HL-60/S4 treated with retinoic acid at 250 ng/mL for 4 days and 3 days (cell line): ENCODE data around the gene NARF.
"Not testable (repeated sequence)": the region's sequence is repeated elsewhere in the genome, so short reads cannot be mapped to it uniquely, and the experiment has no call there.

Experiments used
- in situ Hi-C: fragments of 300-500 bp; cut with MboI; formaldehyde crosslinking; loops from 2 replicates; pipeline ENCODE4 v1.7.0; 2022; ENCODE audit warnings: low sequenced_read_pairs

NARF gene

DNA sequence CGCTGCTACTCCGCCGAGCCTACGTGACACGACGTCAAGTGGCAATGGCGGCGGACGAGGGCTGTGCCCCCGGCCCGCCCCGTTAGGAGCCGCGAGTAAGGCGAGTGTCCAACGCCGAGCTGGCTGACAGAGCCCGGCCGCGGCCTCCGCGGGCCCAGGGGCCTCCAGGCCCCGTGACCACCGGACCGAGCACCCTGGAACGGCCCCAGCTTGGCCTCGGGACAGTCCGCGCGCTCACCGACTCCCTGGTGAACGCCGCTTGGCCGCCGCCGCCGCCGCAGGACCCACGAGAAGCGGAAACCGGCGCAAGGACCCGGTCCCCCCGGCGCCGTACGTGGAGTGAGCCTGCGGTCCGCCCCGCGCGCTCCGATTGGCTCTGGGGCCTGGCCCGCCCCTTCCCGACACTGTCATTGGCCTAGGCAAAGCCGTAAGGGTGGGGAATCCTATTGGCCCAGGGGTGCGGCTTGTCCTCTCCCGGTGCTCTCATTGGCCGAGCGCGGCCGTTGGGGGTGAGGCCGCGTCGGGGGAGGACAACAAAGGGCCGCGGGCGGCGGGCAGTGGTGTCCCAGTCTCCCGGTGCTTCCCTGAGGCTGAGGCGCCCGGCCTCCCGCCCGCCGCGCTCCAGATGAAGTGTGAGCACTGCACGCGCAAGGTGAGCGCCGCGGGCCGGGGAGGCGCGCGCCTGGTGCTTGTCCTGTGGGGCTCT, at the start of gene NARF:
Gene NARF (plus strand): TSS at position 563 of the 706 bp plus-strand sequence. CDS start 63 bp downstream, at position 626.
- in situ Hi-C loops, result no loop called here

GRCh38 chr17:82408938-82409318, 49.6 kb upstream of the NARF start:
- in situ Hi-C loops, result loop anchor here (5.0 to 10.0 kb wide), 2 partner anchors 57 to 154 kb away; no protein-coding TSS in a partner anchor

DNA sequence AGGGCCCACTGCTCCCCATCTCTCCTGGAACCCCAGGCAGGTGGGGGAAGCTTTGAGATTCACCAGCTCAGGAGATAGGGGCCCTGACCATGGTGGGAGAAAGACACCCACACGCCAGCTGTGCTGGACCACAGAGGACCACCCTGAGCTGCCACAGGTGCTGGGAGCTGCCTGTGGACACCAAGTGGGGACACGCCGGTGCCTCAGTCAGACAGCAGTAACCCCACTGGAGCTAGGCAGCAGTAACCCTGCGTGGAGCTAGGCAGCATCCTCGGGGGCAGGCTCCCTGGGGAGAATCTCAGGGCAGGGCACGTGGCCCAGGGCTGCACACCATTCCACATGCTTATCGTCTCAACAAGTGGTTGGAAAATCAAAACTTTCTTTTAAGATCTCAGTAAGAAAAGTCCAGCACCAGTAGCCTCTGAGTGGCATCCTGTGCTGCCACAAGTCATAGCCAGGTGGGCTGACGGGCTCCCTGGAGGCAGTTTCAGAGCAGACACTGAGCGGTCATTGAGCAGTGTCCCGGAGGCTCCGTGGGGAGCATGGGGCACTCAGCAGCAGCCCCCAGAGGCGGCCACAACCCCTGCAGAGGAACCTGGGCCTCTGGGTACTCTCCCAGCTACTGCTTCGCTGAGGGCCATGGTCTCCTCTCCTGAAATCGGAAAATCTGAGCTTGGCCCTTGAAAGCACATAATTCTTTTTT, 48.4 kb upstream of the NARF start:
- in situ Hi-C loops, result no loop called here

- in situ Hi-C loops, result no loop called here
These were observed 47.0 kb upstream of the NARF start for GRCh38 chr17:82411396-82412053.

- in situ Hi-C loops, result not testable (repeated sequence)
These were observed 46.5 kb upstream of the NARF start for GRCh38 chr17:82412081-82412480.

GRCh38 chr17:82412535-82413520, 45.7 kb upstream of the NARF start:
- in situ Hi-C loops, result no loop called here

- in situ Hi-C loops, result no loop called here
These were observed 43.8 kb upstream of the NARF start for GRCh38 chr17:82414548-82415281.

GRCh38 chr17:82415336-82415735, 43.2 kb upstream of the NARF start:
- in situ Hi-C loops, result no loop called here

GRCh38 chr17:82415786-82416185, 42.8 kb upstream of the NARF start:
- in situ Hi-C loops, result no loop called here

GRCh38 chr17:82416264-82416663, 42.3 kb upstream of the NARF start:
- in situ Hi-C loops, result no loop called here

- in situ Hi-C loops, result no loop called here
These were observed 41.8 kb upstream of the NARF start for GRCh38 chr17:82416771-82417170.

DNA sequence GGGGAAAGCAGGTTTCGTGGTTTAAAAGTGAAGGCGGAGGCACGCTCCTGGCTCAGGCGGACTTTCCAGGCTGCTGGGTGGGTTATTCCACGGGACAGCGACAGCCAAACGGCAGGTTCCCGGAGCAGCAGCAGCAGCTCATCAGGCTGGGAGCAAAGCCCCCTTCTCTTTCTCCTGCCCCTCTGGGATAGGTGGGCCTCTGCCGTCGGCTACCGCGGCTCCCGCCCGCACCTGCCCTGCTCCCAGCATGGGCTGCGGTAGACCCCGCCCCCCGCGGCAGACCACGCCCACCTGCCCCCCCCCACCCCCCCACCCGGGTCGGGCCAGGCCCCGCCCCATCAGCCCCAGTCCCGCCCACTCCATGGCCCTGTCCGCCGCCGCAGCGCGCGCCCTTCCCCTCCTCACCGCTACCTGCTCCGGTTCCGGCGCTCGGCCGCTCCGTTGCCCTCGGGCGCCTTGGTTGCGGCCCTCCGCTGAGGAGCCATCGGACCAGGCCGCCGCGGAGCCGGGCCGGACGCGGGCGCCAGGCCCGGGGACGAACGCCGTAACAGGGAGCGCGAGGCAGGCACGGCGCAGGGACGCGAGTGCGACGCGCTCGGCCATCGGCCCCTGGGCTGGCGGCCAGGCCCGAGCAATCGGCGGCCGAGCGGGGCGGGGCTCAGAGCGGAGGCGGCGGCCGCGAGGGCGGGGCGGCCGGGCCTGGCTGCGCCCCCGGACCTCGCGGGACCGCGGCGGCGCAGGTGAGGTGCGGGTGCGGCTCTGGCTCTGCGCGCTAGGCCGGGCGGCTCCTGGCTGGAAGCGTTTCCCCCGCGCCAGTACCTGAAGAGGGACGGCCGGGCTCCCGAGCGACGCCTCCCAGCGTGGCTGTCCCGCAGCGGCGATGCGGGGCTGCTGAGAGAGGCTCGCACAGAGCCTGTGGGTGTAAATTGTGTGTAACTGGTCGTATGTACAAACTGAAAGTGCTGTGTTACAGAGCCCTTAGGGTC, 40.2 kb upstream of the NARF start, which contains the start of the genes HEXD and OGFOD3:
Gene HEXD (plus strand): TSS at position 347 of the 986 bp plus-strand sequence. CDS start 1,453 bp downstream, outside the sequence.
Gene OGFOD3 (minus strand): TSS at position 586 of the 986 bp plus-strand sequence. CDS start 101 bp downstream, at position 485.
- in situ Hi-C loops, result no loop called here

GRCh38 chr17:82419540-82419939, 39.0 kb upstream of the NARF start:
- in situ Hi-C loops, result no loop called here

DNA sequence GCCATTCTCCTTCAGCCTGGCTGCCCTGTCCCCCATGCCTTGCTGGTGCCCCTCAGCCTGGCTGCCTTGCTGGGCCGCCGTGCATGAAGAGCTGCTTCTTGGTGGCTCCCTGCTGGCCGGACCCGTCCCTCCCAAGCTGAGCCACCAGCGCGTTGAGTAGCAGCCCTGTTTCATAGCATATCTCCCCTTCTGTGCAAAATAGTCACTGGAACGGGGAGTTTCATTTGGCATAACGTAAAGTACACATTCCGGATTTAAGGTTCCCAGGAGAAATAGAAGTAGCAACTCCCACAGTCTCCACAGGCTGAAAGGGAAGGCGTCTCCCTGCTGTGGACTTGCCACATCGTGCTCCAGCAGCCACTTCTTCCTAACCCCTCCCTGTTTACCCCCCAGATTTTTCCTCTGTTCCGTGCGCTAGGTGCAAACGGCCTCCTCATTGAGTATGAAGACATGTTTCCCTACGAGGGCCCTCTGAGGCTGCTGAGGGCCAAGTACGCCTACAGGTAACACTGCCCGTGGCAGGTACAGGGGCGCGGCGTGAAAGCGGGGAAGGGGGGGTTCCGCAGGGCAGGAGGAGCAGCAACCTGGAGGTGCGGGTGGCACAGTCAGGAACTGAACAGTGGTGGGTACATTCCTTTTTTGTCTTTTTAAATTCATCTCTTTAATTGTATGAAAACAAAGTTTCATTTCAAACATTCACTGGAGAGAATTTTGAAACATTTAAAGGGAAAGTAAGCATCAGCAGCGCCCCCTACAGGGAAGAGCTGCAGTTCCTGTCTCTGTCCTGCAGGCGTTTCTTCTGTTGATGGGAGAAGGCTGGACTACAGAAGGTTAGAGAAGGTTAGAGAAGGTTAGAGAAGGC, 34.3 kb upstream of the NARF start:
- in situ Hi-C loops, result no loop called here

GRCh38 chr17:82424863-82425159, 33.7 kb upstream of the NARF start:
- in situ Hi-C loops, result loop anchor here (25.0 kb wide), 1 partner anchor 112 kb away; no protein-coding TSS in a partner anchor

DNA sequence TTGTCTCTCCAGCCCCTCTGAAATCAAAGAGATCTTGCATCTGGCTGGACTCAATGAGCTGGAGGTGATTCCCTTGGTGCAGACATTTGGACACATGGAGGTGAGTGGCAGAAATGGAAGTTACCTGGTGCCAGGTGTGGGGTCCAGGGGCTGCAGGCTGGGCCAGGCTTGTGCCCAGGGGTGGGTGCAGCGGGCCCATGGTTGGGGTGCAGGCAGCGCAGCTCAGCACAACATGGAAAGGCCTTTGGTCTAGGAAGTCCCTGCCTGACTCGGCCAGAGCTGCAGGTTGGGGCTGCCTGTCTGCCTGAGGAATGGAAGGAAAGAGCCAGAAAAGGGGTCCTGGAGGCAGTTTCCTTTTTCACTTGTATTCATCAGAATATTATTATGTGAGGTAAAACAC, 30.0 kb upstream of the NARF start:
- in situ Hi-C loops, result loop anchor here (25.0 kb wide), 1 partner anchor 109 kb away; no protein-coding TSS in a partner anchor

DNA sequence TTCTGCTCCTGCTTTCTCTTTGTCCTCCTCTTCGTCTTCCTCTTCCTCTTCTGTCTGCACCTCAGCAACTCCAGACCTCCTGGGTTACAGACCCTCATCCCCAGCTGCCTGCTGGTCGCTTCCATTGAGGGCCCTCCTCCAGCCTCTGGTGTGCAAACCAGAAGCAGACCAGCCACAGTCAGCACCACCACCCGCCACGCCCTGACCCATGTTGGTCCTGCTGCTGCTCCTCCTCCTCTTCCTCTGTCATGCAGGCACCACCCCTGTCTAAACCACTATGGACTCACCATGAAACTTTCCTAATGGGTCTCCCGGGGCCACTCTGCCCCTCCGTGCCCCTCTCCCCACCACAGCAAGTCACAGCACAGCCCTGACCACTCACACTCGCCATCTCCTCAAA, 28.7 kb upstream of the NARF start:
- in situ Hi-C loops, result loop anchor here (25.0 kb wide), 1 partner anchor 107 kb away; no protein-coding TSS in a partner anchor
